ENCODE measurements around the gene RNPEPL1. TPM values are rescaled to one million over a fixed set of nuclear protein-coding genes. Genes with fewer than 3 reads are reported as not detected.

The RNPEPL1 gene
- total and polyA plus RNA-seq, 2 experiments from 2014 or later = 6.0 to 21.0 TPM

GRCh38 chr2:240615820-240616547, 47.7 kb downstream of the RNPEPL1 start:
- H3K36me3 Mint-ChIP-seq (ENCODE audit: low read depth) = peaks cover 40% of the 10 kb centered on the region
- Histone ChIP-seq H3K4me1 (ENCODE audit: insufficient read depth) (no peaks in the 10 kb centered on the region), H2AFZ (no peak overlapping the region), H4K20me1 (replicated peaks; ENCODE audit: insufficient read depth) (no peaks in the 10 kb centered on the region), H3K27me3 (ENCODE audit: insufficient read depth) (no peaks in the 10 kb centered on the region), H3K79me2 (replicated peaks; ENCODE audit: insufficient read depth) (no peaks in the 10 kb centered on the region), H3K4me2 (no peak overlapping the region), H3K4me3 (no peak overlapping the region), H3K36me3 (ENCODE audit: insufficient read depth) (no peaks in the 10 kb centered on the region), H3K9me2 (ENCODE audit: insufficient read depth) (no peaks in the 10 kb centered on the region), H3F3A (replicated peaks; ENCODE audit: low read depth) (no peaks in the 10 kb centered on the region), H3K27ac (ENCODE audit: low read depth) (no peak overlapping the region)
- no peak for ATAC-seq
- H3K27ac Mint-ChIP-seq = no peak overlapping the region
- H3K4me3 Mint-ChIP-seq = no peak overlapping the region
- DNase-seq (ENCODE audit: low spot score) = no peak
- H3K4me1 Mint-ChIP-seq = no peaks in the 10 kb centered on the region
- no peak for TF ChIP-seq ZNF462 (CRISPR knock-in tag; IDR thresholded peaks at IDR 0.05)
- TF ChIP-seq POLR2AphosphoS5 (IDR thresholded peaks at IDR 0.05; ENCODE audit: low read depth) = no peak
- no peak for TF ChIP-seq ETS1 (IDR thresholded peaks at IDR 0.05)
- TF ChIP-seq CTCF (conservative IDR thresholded peaks at IDR 0.05; ENCODE audit: low read depth in 2 of 2) = no peak
- TF ChIP-seq ZNF331 (CRISPR knock-in tag; IDR thresholded peaks at IDR 0.05; ENCODE audit: low read depth) = no peak
- no peak for TF ChIP-seq REST (IDR thresholded peaks at IDR 0.05; ENCODE audit: unreplicated experiment)
- TF ChIP-seq NANOG (IDR thresholded peaks at IDR 0.05; ENCODE audit: borderline replicate concordance) = no peak
- TF ChIP-seq STAT1 (IDR thresholded peaks at IDR 0.05; ENCODE audit: unreplicated experiment) = no peak
- no peak for TF ChIP-seq CREB1 (CRISPR knock-in tag; IDR thresholded peaks at IDR 0.05; ENCODE audit: low read depth)
- no peak for TF ChIP-seq ZNF114 (CRISPR knock-in tag; IDR thresholded peaks at IDR 0.05)
- H3K9me3 Mint-ChIP-seq = peaks cover 35% of the 10 kb centered on the region
- peaks cover 5% of the 10 kb centered on the region for H3K27me3 Mint-ChIP-seq (ENCODE audit: insufficient read depth, low read depth, poor library complexity)
